BJ (cell line): ENCODE results near the gene DPYD. TPM values are rescaled to one million over a fixed set of nuclear protein-coding genes. Genes with fewer than 3 reads are reported as not detected.
A peak's percentile ranks its signal among the peaks of the same experiment; 100 is the strongest.

Experiments used
- CTCF ChIA-PET: fragments of 350-600 bp; formaldehyde crosslinking; extraction: SDS; loops from one replicate; lab custom pipeline; 2021; ENCODE audit warnings: antibody characterized with exemption, inconsistent platforms; lab: Yijun Ruan, JAX
- POLR2A ChIA-PET: fragments of 300-600 bp; sonication (Branson Sonifier 250); formaldehyde crosslinking; extraction: SDS; loops from one replicate; lab custom pipeline; 2021; ENCODE audit warnings: antibody characterized with exemption; lab: Charles Lee
- DNase-seq: peaks from one replicate; pipeline ENCODE4 v3.0.0-alpha.2; 2011; ENCODE audit warnings: low read depth
- H3K27me3 ChIP-seq: 2 replicates; pipeline ENCODE4 v1.6.0; 2011; ENCODE audit warnings: low read length; ENCODE audit not compliant: control insufficient read depth, insufficient read depth
- H3K36me3 ChIP-seq: 2 replicates; pipeline ENCODE4 v1.5.1; 2011; ENCODE audit warnings: low read length; ENCODE audit not compliant: control insufficient read depth, insufficient read depth
- H3K4me3 ChIP-seq: 2 replicates; pipeline ENCODE4 v1.5.1; 2011; ENCODE audit warnings: low read depth, mild to moderate bottlenecking, control low read depth, low read length
- CTCF ChIP-seq: IDR thresholded peaks from 2 replicates; pipeline ENCODE4 v1.5.1; 2011; ENCODE audit warnings: low read depth, mild to moderate bottlenecking, control low read depth, inconsistent platforms, low read length, moderate library complexity; ENCODE audit not compliant: insufficient read depth
- polyA plus RNA-seq: library from polyadenylated mRNA; depleted of rRNA; stranded (reverse); fragments of >200 nt; gene quantifications from 2 replicates; pipeline ENCODE4 v1.2.3, GENCODE V29; 2011

Gene DPYD
- polyA plus RNA-seq, 1 experiment, result 13.1 TPM

- Histone ChIP-seq H3K36me3 (no peaks in the 10 kb centered on the region), H3K4me3 (no peak overlapping the region), H3K27me3 (no peaks in the 10 kb centered on the region)
- POLR2A ChIA-PET, result no interaction called here
- DNase-seq, result no peak
- peak; percentile 50 for TF ChIP-seq CTCF
- CTCF ChIA-PET, result interaction anchor here (0.9 to 1.1 kb wide), 3 partner anchors 279 to 682 kb away, joined by 3 to 6 read pairs (median 3); no protein-coding TSS in a partner anchor
These were observed 100.2 kb downstream of the DPYD start for GRCh38 chr1:97820470-97821188.

- no peaks in the 10 kb centered on the region for H3K27me3 ChIP-seq
- no peak overlapping the region for H3K4me3 ChIP-seq
- no peaks in the 10 kb centered on the region for H3K36me3 ChIP-seq
- no peak for DNase-seq
- POLR2A ChIA-PET, result interaction anchor here (0.6 kb wide), 1 partner anchor 679 kb away, joined by 3 read pairs; no protein-coding TSS in a partner anchor
- CTCF ChIA-PET, result interaction anchor here (0.6 kb wide), 1 partner anchor 1559 kb away, joined by 3 read pairs; no protein-coding TSS in a partner anchor
- no peak for TF ChIP-seq CTCF
These were observed 103.9 kb downstream of the DPYD start for GRCh38 chr1:97816927-97817326.

- Histone ChIP-seq H3K36me3 (no peaks in the 10 kb centered on the region), H3K4me3 (no peak overlapping the region), H3K27me3 (no peaks in the 10 kb centered on the region)
- ChIA-PET CTCF (no interaction called here), POLR2A (no interaction called here)
- DNase-seq, result no peak
- TF ChIP-seq CTCF, result no peak
These were observed 106.0 kb downstream of the DPYD start for GRCh38 chr1:97814804-97815203.

GRCh38 chr1:97814121-97814520, 106.7 kb downstream of the DPYD start:
- Histone ChIP-seq H3K27me3 (no peaks in the 10 kb centered on the region), H3K36me3 (no peaks in the 10 kb centered on the region), H3K4me3 (no peak overlapping the region)
- ChIA-PET CTCF (no interaction called here), POLR2A (interaction anchor here (0.6 kb wide), 1 partner anchor 1092 kb away, joined by 3 read pairs; no protein-coding TSS in a partner anchor)
- no peak for TF ChIP-seq CTCF
- no peak for DNase-seq

GRCh38 chr1:97812076-97812475, 108.8 kb downstream of the DPYD start:
- Histone ChIP-seq H3K4me3 (no peak overlapping the region), H3K36me3 (no peaks in the 10 kb centered on the region), H3K27me3 (no peaks in the 10 kb centered on the region)
- POLR2A ChIA-PET, result no interaction called here
- CTCF ChIA-PET, result no interaction called here
- no peak for DNase-seq
- TF ChIP-seq CTCF, result no peak
